IMR-90 (cell line): ENCODE results near the gene MYO3B. TPM values are rescaled to one million over a fixed set of nuclear protein-coding genes. Genes with fewer than 3 reads are reported as not detected.

Experiments used
- ATAC-seq: fragments of 200-7000 bp; cut with Tn5 transposase; 2 replicates; pipeline ENCODE4 v1.9.1; 2020; ENCODE audit warnings: low read depth, mild to moderate bottlenecking, moderate library complexity
- BruUV-seq: library from RNA; stranded (reverse); fragments of 400-500 nt; replicated peaks from 2 replicates; lab custom pipeline; 2021; lab: Mats Ljungman, UMichigan
- CTCF ChIA-PET: fragments of 300-600 bp; formaldehyde crosslinking; extraction: SDS; loops from one replicate; lab custom pipeline; 2021; ENCODE audit warnings: antibody characterized with exemption; lab: Yijun Ruan, JAX
- POLR2A ChIA-PET: fragments of 300-600 bp; sonication (Branson Sonifier 250); formaldehyde crosslinking; loops from one replicate; lab custom pipeline; 2022; ENCODE audit warnings: antibody characterized with exemption; ENCODE audit not compliant: unreplicated experiment; lab: Charles Lee
- DNase-seq: peaks from one replicate; pipeline ENCODE4 v3.0.0; 2013
- H2AFZ ChIP-seq: replicated peaks from 2 replicates; pipeline ENCODE3; 2013; ENCODE audit warnings: low read length, mild to moderate bottlenecking; ENCODE audit not compliant: poor library complexity
- H2AK5ac ChIP-seq: 2 replicates; pipeline ENCODE4 v1.6.1; 2013; ENCODE audit warnings: low read depth, low read length, inconsistent platforms
- H2AK9ac ChIP-seq: replicated peaks from 2 replicates; pipeline ENCODE3; 2013; ENCODE audit warnings: mild to moderate bottlenecking, low read depth, low read length, moderate library complexity; ENCODE audit not compliant: poor library complexity
- H2BK120ac ChIP-seq: 2 replicates; pipeline ENCODE4 v1.6.1; 2013; ENCODE audit warnings: low read depth, low read length, inconsistent platforms
- H2BK15ac ChIP-seq: 3 replicates; pipeline ENCODE4 v1.6.1; 2013; ENCODE audit warnings: low read depth, low read length, inconsistent platforms
- H2BK20ac ChIP-seq: 2 replicates; pipeline ENCODE4 v1.6.1; 2013; ENCODE audit warnings: low read depth, mild to moderate bottlenecking, inconsistent platforms, low read length, moderate library complexity
- H2BK5ac ChIP-seq: 2 replicates; pipeline ENCODE4 v1.6.1; 2013; ENCODE audit warnings: mild to moderate bottlenecking, low read depth, low read length, inconsistent platforms; ENCODE audit not compliant: poor library complexity, severe bottlenecking
- H3K14ac ChIP-seq: replicated peaks from 2 replicates; pipeline ENCODE4 v1.6.1; 2013; ENCODE audit warnings: low read depth, low read length, inconsistent platforms
- H3K18ac ChIP-seq: 2 replicates; pipeline ENCODE4 v1.6.1; 2013; ENCODE audit warnings: low read depth, low read length, control low read depth
- H3K23ac ChIP-seq: 2 replicates; pipeline ENCODE4 v1.6.1; 2013; ENCODE audit warnings: low read depth, low read length, inconsistent platforms
- H3K27ac ChIP-seq: 2 replicates; pipeline ENCODE4 v1.5.1; 2013; ENCODE audit warnings: mild to moderate bottlenecking, control low read depth, low read length; ENCODE audit not compliant: insufficient read depth
- H3K27me3 ChIP-seq: 2 replicates; pipeline ENCODE4 v1.6.1; 2013; ENCODE audit warnings: low read length; ENCODE audit not compliant: control insufficient read depth, insufficient read depth
- H3K36me3 ChIP-seq: 2 replicates; pipeline ENCODE4 v1.6.1; 2013; ENCODE audit warnings: low read length, mixed read lengths; ENCODE audit not compliant: control insufficient read depth, insufficient read depth
- H3K4ac ChIP-seq: 2 replicates; pipeline ENCODE4 v1.6.1; 2013; ENCODE audit warnings: low read depth, low read length, inconsistent platforms
- H3K4me1 ChIP-seq: 2 replicates; pipeline ENCODE4 v1.6.1; 2013; ENCODE audit warnings: low read length, mixed read lengths; ENCODE audit not compliant: control insufficient read depth, insufficient read depth
- H3K4me2 ChIP-seq: 2 replicates; pipeline ENCODE4 v1.6.1; 2013; ENCODE audit warnings: low read depth, mild to moderate bottlenecking, control low read depth, low read length, moderate library complexity
- H3K4me3 ChIP-seq: 2 replicates; pipeline ENCODE4 v1.5.1; 2013; ENCODE audit warnings: low read depth, mild to moderate bottlenecking, control low read depth, low read length, moderate library complexity; ENCODE audit not compliant: insufficient read depth
- H3K56ac ChIP-seq: 2 replicates; pipeline ENCODE4 v1.6.1; 2013; ENCODE audit warnings: low read length, inconsistent platforms; ENCODE audit not compliant: insufficient read depth; ENCODE audit errors: extremely low read depth
- H3K79me1 ChIP-seq, 2 experiments: 2 replicates each; pipeline ENCODE4 v1.6.1; 2013; ENCODE audit warnings: low read length in 2 of 2, inconsistent platforms in 1 of 2, low read depth in 1 of 2
- H3K9ac ChIP-seq: 2 replicates; pipeline ENCODE4 v1.6.1; 2013; ENCODE audit warnings: low read depth, low read length, control low read depth
- H3K9me1 ChIP-seq: 2 replicates; pipeline ENCODE4 v1.6.1; 2013; ENCODE audit warnings: low read length, inconsistent platforms; ENCODE audit not compliant: insufficient read depth
- H3K9me3 ChIP-seq: 2 replicates; pipeline ENCODE4 v1.6.1; 2013; ENCODE audit warnings: low read length; ENCODE audit not compliant: control insufficient read depth, insufficient read depth
- H4K20me1 ChIP-seq: 2 replicates; pipeline ENCODE4 v1.6.1; 2013; ENCODE audit warnings: low read length, inconsistent platforms; ENCODE audit not compliant: insufficient read depth
- H4K5ac ChIP-seq: 2 replicates; pipeline ENCODE4 v1.6.1; 2013; ENCODE audit warnings: mild to moderate bottlenecking, low read depth, low read length, control low read depth
- H4K8ac ChIP-seq, 2 experiments: 2 replicates each; pipeline ENCODE4 v1.6.1; 2013; ENCODE audit warnings: low read depth in 2 of 2, low read length in 2 of 2, control low read depth in 1 of 2, inconsistent platforms in 1 of 2
- H4K91ac ChIP-seq: 2 replicates; pipeline ENCODE4 v1.6.1; 2013; ENCODE audit warnings: low read depth, low read length, inconsistent platforms; ENCODE audit not compliant: insufficient read depth
- CEBPB ChIP-seq: IDR thresholded peaks from 2 replicates; pipeline ENCODE4 v1.6.1; 2012; ENCODE audit warnings: low read depth, low read length, improper control_type of control experiment
- MAFK ChIP-seq: IDR thresholded peaks from 2 replicates; pipeline ENCODE4 v1.6.1; 2012; ENCODE audit warnings: low read depth, low read length, improper control_type of control experiment
- RCOR1 ChIP-seq: IDR thresholded peaks from 2 replicates; pipeline ENCODE4 v1.6.1; 2012; ENCODE audit warnings: mild to moderate bottlenecking, low read length, improper control_type of control experiment; ENCODE audit not compliant: insufficient replicate concordance
- RFX5 ChIP-seq: IDR thresholded peaks from 2 replicates; pipeline ENCODE4 v1.8.0; 2012; ENCODE audit warnings: low read depth, mild to moderate bottlenecking, low read length, moderate library complexity
- SMC3 ChIP-seq: fragments of 150-350 bp; IDR thresholded peaks from 2 replicates; pipeline ENCODE4 v1.6.1; 2016; ENCODE audit warnings: low read depth, mild to moderate bottlenecking, antibody characterized with exemption, low read length, moderate library complexity
- WGBS, 2 experiments: methylation state at CpG; one replicate each; pipeline versions ENCODE4 v1.1.5 to v1.1.7; 2013; ENCODE audit warnings: missing lambda C conversion rate in 2 of 2; ENCODE audit not compliant: insufficient read length in 1 of 2; ENCODE audit errors: extremely low coverage in 2 of 2; 5-methylcytosine and 5-hydroxymethylcytosine counted together
- dilution Hi-C: fragments of 300-500 bp; cut with HindIII; formaldehyde crosslinking; loops from one replicate; pipeline ENCODE4 v1.14.3; 2018; ENCODE audit warnings: low sequenced_read_pairs; ENCODE audit not compliant: unreplicated experiment
- in situ Hi-C: fragments of 300-500 bp; cut with MboI; formaldehyde crosslinking; loops from 3 replicates; pipeline ENCODE4 v1.14.3; 2019; ENCODE audit warnings: low sequenced_read_pairs, inconsistent platforms, mixed read lengths
- intact Hi-C: fragments of 100-400 bp; cut with micrococcal nuclease; formaldehyde crosslinking; loops from 2 replicates; pipeline ENCODE4 v1.10.0; 2022
- polyA plus RNA-seq, 3 experiments: library from polyadenylated mRNA; depleted of rRNA; stranded (reverse); fragments of >200 nt; gene quantifications; 2 replicates each; pipeline ENCODE4 v1.2.3, GENCODE V29; 2012; ENCODE audit warnings: low replicate concordance in 1 of 3
- total RNA-seq: library from RNA; depleted of rRNA; stranded (reverse); fragments of >200 nt; gene quantifications from 2 replicates; pipeline ENCODE4 v1.2.3, GENCODE V29; 2012

Gene MYO3B
- total and polyA plus RNA-seq, 2 of the 4 experiments (the other 2 are of a cell fraction) = 0.02 TPM; not detected in 1

DNA sequence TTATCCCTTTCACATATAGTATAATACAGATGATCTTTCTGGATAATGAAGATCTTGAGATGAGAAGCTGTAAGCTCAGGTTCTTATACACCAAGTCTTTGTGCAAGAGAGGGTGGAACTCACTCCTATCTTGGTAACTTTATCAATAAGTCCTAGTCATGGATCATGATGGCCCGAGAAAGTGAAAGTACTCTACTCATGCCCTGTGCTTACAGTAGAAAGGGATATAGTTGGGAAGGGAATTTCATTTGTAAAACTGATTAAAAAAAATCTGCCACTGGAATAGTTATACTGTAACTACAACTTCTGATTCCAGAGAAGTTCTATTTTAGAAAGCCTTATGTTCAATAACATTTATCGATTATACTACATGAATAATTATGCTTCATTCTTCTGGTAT lies 51.8 kb downstream of the MYO3B start:
- H2AK9ac ChIP-seq = no peak overlapping the region
- no peak overlapping the region for H2BK5ac ChIP-seq
- no TSS peak for BruUV-seq
- ChIA-PET POLR2A (no interaction called here), CTCF (no interaction called here)
- no peak overlapping the region for H3K23ac ChIP-seq
- no peaks in the 10 kb centered on the region for H3K4me1 ChIP-seq
- no CpG with 5 or more reads among the region's 2 CpGs for WGBS, 2 experiments
- no peak for TF ChIP-seq CEBPB
- TF ChIP-seq MAFK = no peak
- TF ChIP-seq RCOR1 = no peak
- TF ChIP-seq SMC3 = no peak
- no peak for TF ChIP-seq RFX5
- no peak overlapping the region for H2BK20ac ChIP-seq
- H3K36me3 ChIP-seq = no peaks in the 10 kb centered on the region
- H3K56ac ChIP-seq = no peak overlapping the region
- no peak overlapping the region for H2BK120ac ChIP-seq
- no peaks in the 10 kb centered on the region for H3K9me3 ChIP-seq
- no peaks in the 10 kb centered on the region for H3K79me1 ChIP-seq
- no peaks in the 10 kb centered on the region for H3K27me3 ChIP-seq
- no peak overlapping the region for H3K14ac ChIP-seq
- H4K20me1 ChIP-seq = no peaks in the 10 kb centered on the region
- intact Hi-C loops = loop anchor here (10.0 kb wide), 3 partner anchors 265 to 775 kb away; no protein-coding TSS in a partner anchor
- H3K4ac ChIP-seq = no peak overlapping the region
- no peak overlapping the region; the same call in 1 of the 2 replicates for H4K5ac ChIP-seq
- ATAC-seq (peak; percentile 40; the same call in 1 of the 2 replicates), DNase-seq (peak; percentile 5)
- no peak overlapping the region for H2AK5ac ChIP-seq
- H4K91ac ChIP-seq = no peak overlapping the region
- no peak overlapping the region for H2AFZ ChIP-seq
- peak overlapping the region; percentile 91; the same call in 1 of the 2 replicates for H3K4me2 ChIP-seq
- H2BK15ac ChIP-seq = no peak overlapping the region
- dilution Hi-C loops = no loop called here
- H4K8ac ChIP-seq = no peak overlapping the region; a peak in 1 of 4 replicates
- no peak overlapping the region for H3K27ac ChIP-seq
- H3K9me1 ChIP-seq = no peaks in the 10 kb centered on the region
- H3K9ac ChIP-seq = no peak overlapping the region
- no peak overlapping the region for H3K18ac ChIP-seq
- H3K4me3 ChIP-seq = no peak overlapping the region
- in situ Hi-C loops = no loop called here
